HG02571 (cell line): Measurements from ENCODE around the gene SFXN5.
"Not testable (repeated sequence)": the region's sequence is repeated elsewhere in the genome, so short reads cannot be mapped to it uniquely, and the experiment has no call there.

Source experiments
- ATAC-seq: cut with Tn5 transposase; IDR thresholded peaks from one replicate; pipeline ENCODE4 v1.9.1; 2021; ENCODE audit warnings: mild to moderate bottlenecking, moderate library complexity; ENCODE audit not compliant: unreplicated experiment

Gene SFXN5

GRCh38 chr2:73101626-73102256 is 30.2 kb upstream of the SFXN5 start:
- ATAC-seq = no peak

GRCh38 chr2:73100956-73101355 is 29.4 kb upstream of the SFXN5 start:
- ATAC-seq = no peak

- no peak for ATAC-seq
Observed at GRCh38 chr2:73099486-73099885, 28.0 kb upstream of the SFXN5 start.

- ATAC-seq = no peak
Observed at GRCh38 chr2:73095910-73096309, 24.4 kb upstream of the SFXN5 start.

- ATAC-seq = not testable (repeated sequence)
Observed at GRCh38 chr2:73093601-73094218, 22.2 kb upstream of the SFXN5 start.

- ATAC-seq = no peak
Observed at GRCh38 chr2:73092146-73092783, 20.8 kb upstream of the SFXN5 start.

- ATAC-seq = no peak
Observed at GRCh38 chr2:73091696-73092095, 20.2 kb upstream of the SFXN5 start.

GRCh38 chr2:73091164-73091563 is 19.7 kb upstream of the SFXN5 start:
- ATAC-seq = no peak

- ATAC-seq = no peak
Observed at GRCh38 chr2:73089270-73090030, 17.9 kb upstream of the SFXN5 start.

GRCh38 chr2:73088703-73089102 is 17.2 kb upstream of the SFXN5 start:
- ATAC-seq = no peak

GRCh38 chr2:73088211-73088610 is 16.7 kb upstream of the SFXN5 start:
- ATAC-seq = no peak

- no peak for ATAC-seq
Observed at GRCh38 chr2:73087311-73087710, 15.8 kb upstream of the SFXN5 start.

GRCh38 chr2:73085691-73086090 is 14.2 kb upstream of the SFXN5 start:
- ATAC-seq = peak; percentile 80

GRCh38 chr2:73084971-73085370 is 13.5 kb upstream of the SFXN5 start:
- no peak for ATAC-seq

- no peak for ATAC-seq
Observed at GRCh38 chr2:73083886-73084800, 12.6 kb upstream of the SFXN5 start.

GRCh38 chr2:73082523-73083410 is 11.3 kb upstream of the SFXN5 start:
- ATAC-seq = no peak

GRCh38 chr2:73081181-73081671 is 9.7 kb upstream of the SFXN5 start:
- no peak for ATAC-seq

GRCh38 chr2:73080321-73081131 is 9.0 kb upstream of the SFXN5 start:
- ATAC-seq = no peak

- no peak for ATAC-seq
Observed at GRCh38 chr2:73079636-73080035, 8.1 kb upstream of the SFXN5 start.
